H54 (cell line): ENCODE data around the gene CIITA.

ENCODE experiments used
- DNase-seq: peaks from one replicate; pipeline ENCODE4 v3.0.0; 2011; ENCODE audit warnings: low spot score, mixed read lengths; ENCODE audit not compliant: insufficient read length
- FAIRE-seq: peaks from 3 replicates; lab custom pipeline; 2011; peaks lifted over from hg19 to GRCh38; lab: Jason Lieb, UNC
- POLR2A ChIP-seq: IDR thresholded peaks from 2 replicates; pipeline ENCODE4 v1.6.1; 2011; ENCODE audit warnings: low read depth, mild to moderate bottlenecking, low read length

CIITA gene

GRCh38 chr16:10978871-10979446 is 102.0 kb downstream of the CIITA start:
- FAIRE-seq (no peak), DNase-seq (no peak)
- no peak for TF ChIP-seq POLR2A

- DNase-seq (no peak), FAIRE-seq (no peak)
- TF ChIP-seq POLR2A, result no peak
Observed at GRCh38 chr16:10979717-10980601, 103.0 kb downstream of the CIITA start.

- DNase-seq, result no peak
- no peak for FAIRE-seq
- TF ChIP-seq POLR2A, result no peak
Observed at GRCh38 chr16:10980813-10981212, 103.8 kb downstream of the CIITA start.

GRCh38 chr16:10981697-10982216 is 104.8 kb downstream of the CIITA start:
- DNase-seq (no peak), FAIRE-seq (no peak)
- no peak for TF ChIP-seq POLR2A

- no peak for DNase-seq
- no peak for FAIRE-seq
- no peak for TF ChIP-seq POLR2A
Observed at GRCh38 chr16:10982465-10983150, 105.6 kb downstream of the CIITA start.

GRCh38 chr16:10983159-10983558 is 106.2 kb downstream of the CIITA start:
- FAIRE-seq (no peak), DNase-seq (no peak)
- TF ChIP-seq POLR2A, result no peak

- no peak for DNase-seq
- no peak for FAIRE-seq
Observed at GRCh38 chr16:10984509-10984908, 107.5 kb downstream of the CIITA start.

More at GRCh38 chr16:10984509-10984908, 107.5 kb downstream of the CIITA start:
- TF ChIP-seq POLR2A, result no peak
